GM10266 (cell line): Measurements from ENCODE around the gene SLC13A3.

Experiments
- DNase-seq: peaks from one replicate; pipeline ENCODE4 v3.0.0; 2012; ENCODE audit errors: extremely low spot score
- TF ChIP-seq, protein P1 (sequence below): IDR thresholded peaks from 2 replicates; pipeline ENCODE4 v1.5.1; 2012; ENCODE audit warnings: mild to moderate bottlenecking, low read depth; ENCODE audit not compliant: control insufficient read depth, insufficient read depth; ENCODE audit errors: missing control alignments

The SLC13A3 gene

DNA sequence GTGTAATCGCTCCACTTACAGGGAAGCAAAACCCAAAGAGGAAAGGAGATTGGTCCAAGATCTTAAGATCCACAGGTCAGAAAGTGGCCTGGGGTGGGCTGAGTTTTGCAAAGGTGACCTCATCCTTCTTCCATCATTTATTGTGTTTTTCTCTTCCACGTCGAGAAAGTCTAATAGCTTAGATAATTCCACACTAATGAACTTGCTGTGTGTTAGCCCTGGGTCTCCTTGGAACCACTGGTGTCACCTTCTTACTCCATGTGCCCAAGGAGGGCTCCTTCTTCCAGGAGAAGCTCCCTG is 1.7 kb downstream of the SLC13A3 start:
- no peak for DNase-seq
- TF ChIP-seq, protein P1, sequence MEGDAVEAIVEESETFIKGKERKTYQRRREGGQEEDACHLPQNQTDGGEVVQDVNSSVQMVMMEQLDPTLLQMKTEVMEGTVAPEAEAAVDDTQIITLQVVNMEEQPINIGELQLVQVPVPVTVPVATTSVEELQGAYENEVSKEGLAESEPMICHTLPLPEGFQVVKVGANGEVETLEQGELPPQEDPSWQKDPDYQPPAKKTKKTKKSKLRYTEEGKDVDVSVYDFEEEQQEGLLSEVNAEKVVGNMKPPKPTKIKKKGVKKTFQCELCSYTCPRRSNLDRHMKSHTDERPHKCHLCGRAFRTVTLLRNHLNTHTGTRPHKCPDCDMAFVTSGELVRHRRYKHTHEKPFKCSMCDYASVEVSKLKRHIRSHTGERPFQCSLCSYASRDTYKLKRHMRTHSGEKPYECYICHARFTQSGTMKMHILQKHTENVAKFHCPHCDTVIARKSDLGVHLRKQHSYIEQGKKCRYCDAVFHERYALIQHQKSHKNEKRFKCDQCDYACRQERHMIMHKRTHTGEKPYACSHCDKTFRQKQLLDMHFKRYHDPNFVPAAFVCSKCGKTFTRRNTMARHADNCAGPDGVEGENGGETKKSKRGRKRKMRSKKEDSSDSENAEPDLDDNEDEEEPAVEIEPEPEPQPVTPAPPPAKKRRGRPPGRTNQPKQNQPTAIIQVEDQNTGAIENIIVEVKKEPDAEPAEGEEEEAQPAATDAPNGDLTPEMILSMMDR, result no peak

DNA sequence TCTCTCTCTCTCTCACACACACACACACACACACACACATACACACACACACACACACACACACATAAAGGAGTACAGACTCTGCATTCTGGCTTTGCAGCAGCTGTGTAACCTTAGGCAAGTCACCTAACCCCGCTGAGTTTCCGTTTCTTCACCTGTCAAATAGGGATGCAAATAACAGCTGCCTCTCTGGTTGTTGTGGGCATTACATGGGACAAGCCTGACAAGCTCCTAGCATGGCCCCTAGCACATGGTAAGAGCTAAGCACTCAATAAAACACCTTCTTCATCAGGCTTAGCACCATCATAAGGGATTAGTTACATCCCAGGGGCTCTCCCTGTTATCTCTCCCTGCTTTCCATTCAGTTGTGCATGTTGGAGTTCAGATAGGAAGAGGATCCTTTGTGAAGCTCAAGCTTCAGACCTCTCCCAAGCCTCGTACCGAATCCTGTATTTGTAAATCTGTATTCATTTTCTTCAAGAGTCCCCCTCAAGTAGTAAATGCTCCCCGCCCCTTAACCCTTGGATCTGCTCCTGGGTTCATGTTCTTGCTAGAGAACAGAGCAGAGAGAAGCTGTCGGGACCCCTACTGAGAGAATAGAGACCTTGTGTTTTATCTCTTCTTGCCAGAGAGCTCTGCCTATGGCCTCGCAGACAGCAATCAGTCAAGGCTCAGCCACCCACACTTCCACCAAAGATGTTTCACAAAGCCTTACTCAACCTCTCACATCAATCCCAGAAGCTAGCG is 2.2 kb downstream of the SLC13A3 start:
- TF ChIP-seq, protein P1, result no peak

DNA sequence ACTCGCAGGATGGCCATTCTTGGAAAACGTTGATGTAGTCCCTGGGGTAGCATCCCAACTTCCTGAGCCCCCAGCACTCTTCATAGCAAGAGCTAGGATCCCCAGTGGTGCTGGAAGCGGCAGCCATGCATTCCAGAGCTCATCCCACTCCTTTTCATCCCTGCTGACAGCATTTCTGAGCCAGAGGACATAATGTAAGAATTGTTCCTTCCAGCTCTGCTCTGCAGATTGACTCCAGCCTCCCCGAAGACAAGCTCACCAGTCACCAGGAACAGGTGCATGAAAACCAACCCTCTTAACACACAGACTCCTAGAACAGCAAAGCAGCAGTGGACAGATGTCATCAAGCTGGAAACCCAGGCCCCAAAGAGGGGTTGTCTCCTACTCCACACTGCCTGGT is 3.8 kb downstream of the SLC13A3 start:
- DNase-seq, result no peak
- TF ChIP-seq, protein P1, result no peak

More for the DNA sequence above, 2.2 kb downstream of the SLC13A3 start:
- no peak for DNase-seq

- TF ChIP-seq, protein P1, result no peak
These were observed 4.4 kb downstream of the SLC13A3 start for GRCh38 chr20:46646659-46647380.

GRCh38 chr20:46646122-46646521 is 5.1 kb downstream of the SLC13A3 start:
- DNase-seq, result no peak
- TF ChIP-seq, protein P1, result no peak

More at GRCh38 chr20:46646659-46647380, 4.4 kb downstream of the SLC13A3 start:
- DNase-seq, result no peak

- DNase-seq, result no peak
- TF ChIP-seq, protein P1, result no peak
These were observed 6.5 kb downstream of the SLC13A3 start for GRCh38 chr20:46644733-46645132.

- TF ChIP-seq, protein P1, result no peak
- DNase-seq, result no peak
These were observed 7.1 kb downstream of the SLC13A3 start for GRCh38 chr20:46644160-46644559.
